Measurements from ENCODE around the gene SORCS2.

- no peak for TF ChIP-seq ZNF274 (IDR thresholded peaks at IDR 0.05; ENCODE audit: low read depth, low read length)
- TF ChIP-seq YY1 (IDR thresholded peaks at IDR 0.05; ENCODE audit: insufficient read depth, insufficient read length) = no peak
- TF ChIP-seq SUZ12 (IDR thresholded peaks at IDR 0.05; ENCODE audit: extremely low read depth, insufficient read depth, insufficient read length) = no peak
Observed at GRCh38 chr4:7145291-7145934, 46.9 kb upstream of the SORCS2 start.
